Lung (tissue), 12 donors: Measurements from ENCODE around the gene BIN1. TPM values are rescaled to one million over a fixed set of nuclear protein-coding genes. Genes with fewer than 3 reads are reported as not detected.

ENCODE experiments used
- ATAC-seq: fragments of 200-7000 bp; cut with Tn5 transposase; one replicate; pipeline ENCODE4 v1.9.1; 2020; ENCODE audit warnings: moderate number of reproducible peaks; ENCODE audit not compliant: insufficient read depth, low FRiP score
- DNase-seq, 3 donors: peaks; one replicate each; pipeline ENCODE4 v3.0.0-alpha.2; 2013 to 2017
- H3K27ac ChIP-seq, 2 donors: one replicate each; pipeline ENCODE4 v1.5.1; 2013; ENCODE audit warnings: mild to moderate bottlenecking in 2 of 2, moderate library complexity in 2 of 2, control low read depth in 1 of 2, inconsistent platforms in 1 of 2, low read depth in 1 of 2, low read length in 1 of 2
- H3K27me3 ChIP-seq, 3 donors: one replicate each; pipeline ENCODE4 v1.5.1; 2013; ENCODE audit warnings: low read length in 2 of 3; ENCODE audit not compliant: control insufficient read depth in 3 of 3, insufficient read depth in 3 of 3
- H3K36me3 ChIP-seq, 4 donors: one replicate each; pipeline ENCODE4 v1.5.1; 2013; ENCODE audit warnings: low read length in 4 of 4, mild to moderate bottlenecking in 1 of 4, moderate library complexity in 1 of 4; ENCODE audit not compliant: control insufficient read depth in 4 of 4, insufficient read depth in 4 of 4
- H3K4me1 ChIP-seq, 5 donors: one replicate each; pipeline ENCODE4 v1.5.1; 2013; ENCODE audit warnings: low read length in 5 of 5, mild to moderate bottlenecking in 2 of 5, moderate library complexity in 1 of 5; ENCODE audit not compliant: control insufficient read depth in 5 of 5, insufficient read depth in 5 of 5
- H3K4me3 ChIP-seq: one replicate; pipeline ENCODE4 v1.5.1; 2013; ENCODE audit warnings: mild to moderate bottlenecking, control low read depth, moderate library complexity
- H3K9ac ChIP-seq, 2 donors: one replicate each; pipeline ENCODE4 v1.5.1; 2013; ENCODE audit warnings: low read length in 2 of 2, control low read depth in 1 of 2; ENCODE audit not compliant: insufficient read depth in 1 of 2
- H3K9me3 ChIP-seq, 4 donors: one replicate each; pipeline ENCODE4 v1.5.1; 2013; ENCODE audit warnings: low read length in 3 of 4, mild to moderate bottlenecking in 1 of 4, moderate library complexity in 1 of 4; ENCODE audit not compliant: control insufficient read depth in 4 of 4, insufficient read depth in 3 of 4
- CTCF ChIP-seq: IDR thresholded peaks from 2 replicates; pipeline ENCODE4 v1.5.1; 2012; ENCODE audit warnings: mild to moderate bottlenecking; ENCODE audit errors: control extremely low read depth, extremely low read depth
- WGBS, 2 donors: extraction: QIAGEN DNeasy Blood & Tissue Kit; methylation state at CpG; one replicate each; pipeline ENCODE4 v1.1.7; 2013; 5-methylcytosine and 5-hydroxymethylcytosine counted together
- polyA plus RNA-seq, 2 donors: library from polyadenylated mRNA; stranded (reverse); fragments of 200-250 nt; gene quantifications; one replicate each; pipeline ENCODE4 v1.2.1, GENCODE V29; 2013
- total RNA-seq, 2 donors: library from RNA; depleted of rRNA in 1 of 2; stranded (reverse); fragments of >200 nt in 1 of 2; gene quantifications; one replicate each; pipeline ENCODE4 v1.2.1, GENCODE V29; 2014 to 2021
- donor health status: control.
- donor health status: control.
- donor health status: Bipolar disorder and iron deficiency.
- donor health status: healthy.
- donor health status: DM: yes; HTN: yes; CAD: no.

The BIN1 gene
- total and polyA plus RNA-seq, 4 donors = 28.8 to 41.7 (median 36.2) TPM

- Histone ChIP-seq H3K27ac (no peak overlapping the region), H3K4me3 (no peak overlapping the region), H3K9ac (no peak overlapping the region), H3K4me1 (peaks cover 0 to 14% (median 4%) of the 10 kb centered on the region in 5 donors), H3K27me3 (peaks cover 0 to 5% (median 0%) of the 10 kb centered on the region in 3 donors), H3K36me3 (no peaks in the 10 kb centered on the region), H3K9me3 (peaks cover 0 to 3% (median 0%) of the 10 kb centered on the region in 4 donors)
- ATAC-seq (no peak), DNase-seq (no peak)
- TF ChIP-seq CTCF = no peak
- WGBS, 2 donors = 67 to 76% methylated on average over 7 of the region's 7 CpGs
Observed at GRCh38 chr2:127012868-127013267, 94.1 kb downstream of the BIN1 start.

- DNase-seq = peak; percentile 44 to 77 (median 65)
- H3K4me1 ChIP-seq = peaks cover 0 to 14% (median 4%) of the 10 kb centered on the region in 5 donors
- H3K36me3 ChIP-seq = no peaks in the 10 kb centered on the region
- no peak overlapping the region for H3K9ac ChIP-seq
- peaks cover 0 to 3% (median 0%) of the 10 kb centered on the region in 4 donors for H3K9me3 ChIP-seq
- WGBS, 2 donors = 82 to 91% methylated on average over 2 of the region's 2 CpGs
- no peak overlapping the region for H3K4me3 ChIP-seq
- no peak for TF ChIP-seq CTCF
- H3K27ac ChIP-seq = no peak overlapping the region
- peaks cover 0 to 5% (median 0%) of the 10 kb centered on the region in 3 donors for H3K27me3 ChIP-seq
- no peak for ATAC-seq
Observed at GRCh38 chr2:127012215-127012614, 94.7 kb downstream of the BIN1 start.

GRCh38 chr2:127011796-127012195 is 95.2 kb downstream of the BIN1 start:
- no peaks in the 10 kb centered on the region for H3K36me3 ChIP-seq
- H3K27ac ChIP-seq = no peak overlapping the region
- H3K4me3 ChIP-seq = no peak overlapping the region
- no peak overlapping the region for H3K9ac ChIP-seq
- DNase-seq (no peak), ATAC-seq (no peak)
- H3K27me3 ChIP-seq = peaks cover 0 to 5% (median 0%) of the 10 kb centered on the region in 3 donors
- peaks cover 0 to 14% (median 4%) of the 10 kb centered on the region in 5 donors for H3K4me1 ChIP-seq
- WGBS, 2 donors = 62 to 83% methylated on average over 8 of the region's 8 CpGs
- no peak for TF ChIP-seq CTCF
- peaks cover 0 to 3% (median 0%) of the 10 kb centered on the region in 4 donors for H3K9me3 ChIP-seq

GRCh38 chr2:127011231-127011661 is 95.7 kb downstream of the BIN1 start:
- WGBS, 2 donors = 76 to 82% methylated on average over 2 of the region's 2 CpGs
- no peak overlapping the region for H3K9ac ChIP-seq
- peaks cover 0 to 3% (median 0%) of the 10 kb centered on the region in 3 donors for H3K27me3 ChIP-seq
- no peak overlapping the region for H3K27ac ChIP-seq
- peaks cover 0 to 14% (median 4%) of the 10 kb centered on the region in 5 donors for H3K4me1 ChIP-seq
- H3K36me3 ChIP-seq = no peaks in the 10 kb centered on the region
- no peak overlapping the region for H3K4me3 ChIP-seq
- no peak for TF ChIP-seq CTCF
- ATAC-seq (no peak), DNase-seq (no peak)
- H3K9me3 ChIP-seq = peaks cover 0 to 3% (median 0%) of the 10 kb centered on the region in 4 donors
